ENCODE data around the gene ABCC9. TPM values are rescaled to one million over a fixed set of nuclear protein-coding genes. Genes with fewer than 3 reads are reported as not detected.
"Not testable (repeated sequence)": the region's sequence is repeated elsewhere in the genome, so short reads cannot be mapped to it uniquely, and the experiment has no call there.

The ABCC9 gene
- polyA plus RNA-seq, 1 donor: 84.5 TPM

DNA sequence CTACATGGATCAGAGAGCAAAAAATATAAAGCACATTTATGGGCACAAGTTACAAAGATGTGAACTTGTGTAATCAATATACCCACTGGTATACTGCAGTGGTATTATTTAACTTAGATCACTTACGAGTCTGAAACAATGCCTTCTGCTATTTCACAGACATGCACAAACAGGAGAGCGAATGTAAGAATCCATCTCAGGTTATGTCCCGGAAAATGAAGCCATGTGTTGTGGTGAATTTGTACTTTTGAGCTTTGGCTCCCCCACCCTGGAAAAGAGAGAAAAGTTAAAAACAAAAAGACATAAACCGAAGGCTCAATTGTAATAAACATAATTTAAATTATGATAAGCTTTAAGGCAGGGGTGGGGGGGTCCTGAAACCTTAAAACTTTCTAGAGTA is 7.6 kb downstream of the ABCC9 start:
- DNase-seq: no peak

DNA sequence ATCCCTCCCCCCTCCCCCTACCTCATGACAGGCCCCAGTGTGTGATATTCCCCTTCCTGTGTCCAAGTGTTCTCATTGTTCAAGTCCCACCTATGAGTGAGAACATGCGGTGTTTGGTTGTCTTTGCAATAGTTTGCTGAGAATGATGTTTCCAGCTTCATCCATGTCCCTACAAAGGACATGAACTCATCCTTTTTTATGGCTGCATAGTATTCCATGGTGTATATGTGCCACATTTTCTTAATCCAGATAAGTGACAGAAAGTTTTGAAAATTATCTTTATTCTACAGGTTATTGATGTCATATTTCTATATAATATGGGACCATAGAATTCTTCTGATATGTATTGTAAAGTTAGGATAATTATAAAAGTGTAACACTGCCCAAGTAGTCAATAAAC is 11.3 kb downstream of the ABCC9 start:
- DNase-seq: not testable (repeated sequence)

DNA sequence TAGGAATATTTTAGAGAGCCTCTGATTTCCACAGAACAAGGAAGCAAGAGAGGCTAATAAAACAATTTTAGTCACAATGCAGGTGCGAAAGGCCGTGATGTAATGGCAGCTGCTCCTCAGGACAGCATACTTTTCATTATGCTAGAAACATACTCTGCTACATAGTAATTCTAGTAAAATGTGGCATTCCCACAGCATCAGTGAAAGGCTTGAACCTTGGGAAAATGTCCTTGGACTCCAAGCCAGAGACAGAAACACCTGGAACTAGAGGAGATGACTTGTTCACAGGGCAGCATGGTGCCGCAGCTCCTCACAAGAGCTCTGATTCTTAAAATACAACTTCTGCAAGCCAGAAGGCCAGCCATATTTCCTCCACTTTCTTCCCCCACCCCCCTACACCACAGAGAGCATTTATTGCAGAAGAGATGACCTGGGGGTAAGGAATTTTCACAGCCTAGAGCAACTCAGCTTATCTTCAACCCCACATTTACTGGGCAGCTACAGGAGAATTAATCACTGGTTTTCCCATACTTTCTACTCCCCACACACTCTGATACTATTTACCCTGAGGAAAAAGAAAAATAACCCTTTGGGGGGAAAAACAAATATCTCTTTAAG is 15.8 kb downstream of the ABCC9 start:
- DNase-seq: no peak

DNA sequence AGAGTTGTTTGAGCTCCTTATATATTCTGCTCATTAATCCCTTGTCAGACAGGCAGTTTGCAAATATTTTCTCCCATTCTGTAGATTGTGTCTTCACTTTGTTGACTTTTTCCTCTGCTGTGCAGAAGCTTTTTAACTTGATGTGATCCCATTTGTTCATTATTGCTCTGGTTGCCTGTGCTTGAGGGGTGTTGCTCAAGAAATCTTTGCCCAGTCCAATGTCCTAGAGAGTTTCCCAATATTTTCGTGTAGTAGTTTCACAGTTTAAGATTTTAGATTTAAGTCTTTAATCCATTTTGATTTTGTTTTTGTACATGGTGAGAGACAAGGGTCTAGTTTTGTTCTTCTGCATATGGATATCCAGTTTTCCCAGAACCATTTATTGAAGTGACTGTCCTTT is 19.8 kb downstream of the ABCC9 start:
- no peak for DNase-seq

DNA sequence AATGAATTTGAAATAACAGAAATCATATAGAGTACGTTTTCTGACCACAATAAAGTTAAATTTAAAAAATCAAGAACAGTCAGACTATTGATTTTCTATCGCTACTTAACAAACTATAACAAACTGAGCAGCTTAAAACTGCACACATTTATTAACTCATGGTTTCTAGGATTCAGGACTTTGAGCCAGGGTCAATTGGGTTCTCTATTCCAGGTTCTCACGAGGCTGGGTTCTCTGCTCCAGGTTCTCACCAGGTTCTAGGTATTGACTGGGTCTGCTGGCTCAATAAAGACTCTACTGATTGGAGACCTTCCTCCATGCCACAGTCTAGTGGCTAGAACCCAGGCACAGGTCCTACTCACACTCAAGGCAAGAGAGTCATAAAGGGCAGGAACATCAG is 22.8 kb downstream of the ABCC9 start:
- no peak for DNase-seq

DNA sequence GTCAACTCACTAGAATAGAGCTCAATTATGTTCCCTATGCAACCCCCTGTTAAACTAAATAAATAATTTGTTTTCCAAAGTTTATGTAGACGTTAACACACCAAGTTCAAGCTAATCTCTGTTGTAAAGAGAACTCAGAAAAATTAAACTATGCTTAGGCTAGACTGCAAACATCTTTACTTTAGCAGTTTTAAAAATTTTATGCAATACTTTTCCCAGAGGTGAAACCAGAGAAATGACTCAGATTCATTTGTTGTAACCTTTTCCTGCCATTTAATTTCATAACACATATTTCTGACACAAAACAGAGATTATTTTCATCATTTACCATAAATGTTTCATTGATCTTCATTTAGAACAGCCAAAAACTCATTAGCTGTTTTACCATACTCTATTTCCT is 27.4 kb downstream of the ABCC9 start:
- DNase-seq: no peak

DNA sequence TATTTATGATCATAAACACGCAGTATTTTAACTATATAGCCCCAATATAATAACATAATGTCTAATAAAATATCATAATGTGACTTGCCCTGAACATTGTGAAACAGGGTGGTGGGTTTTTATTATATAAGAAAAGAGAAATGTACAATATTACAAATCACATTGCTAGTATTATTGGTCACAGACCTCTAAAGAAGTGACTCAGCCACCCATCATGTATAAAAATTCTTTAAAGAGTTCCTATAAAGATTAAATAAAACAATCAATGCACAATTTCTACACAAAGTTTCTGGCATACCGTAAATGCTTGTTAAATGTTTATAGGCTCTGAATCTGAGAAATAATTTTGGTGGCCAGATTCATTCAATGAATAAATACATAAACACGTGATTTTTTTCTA is 28.9 kb downstream of the ABCC9 start:
- DNase-seq: no peak

DNA sequence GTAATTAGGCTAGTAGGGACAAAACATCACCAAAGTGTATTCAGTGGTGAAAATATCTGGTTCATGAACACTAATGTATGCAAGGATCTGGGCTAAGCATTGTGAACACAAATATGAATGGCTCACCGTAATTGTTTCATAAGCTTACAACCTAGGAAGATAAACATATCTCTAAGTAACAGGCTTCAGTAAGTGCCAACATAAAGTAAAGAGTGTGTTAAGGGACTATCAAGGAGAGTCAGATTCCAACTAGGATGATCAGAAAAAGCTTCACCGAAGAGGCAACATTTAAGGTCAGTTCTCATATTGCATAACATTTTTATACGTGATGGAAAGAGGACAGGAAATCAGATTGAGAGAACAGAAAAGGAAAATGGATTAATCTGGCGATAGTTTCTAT is 29.4 kb downstream of the ABCC9 start:
- DNase-seq: no peak

DNA sequence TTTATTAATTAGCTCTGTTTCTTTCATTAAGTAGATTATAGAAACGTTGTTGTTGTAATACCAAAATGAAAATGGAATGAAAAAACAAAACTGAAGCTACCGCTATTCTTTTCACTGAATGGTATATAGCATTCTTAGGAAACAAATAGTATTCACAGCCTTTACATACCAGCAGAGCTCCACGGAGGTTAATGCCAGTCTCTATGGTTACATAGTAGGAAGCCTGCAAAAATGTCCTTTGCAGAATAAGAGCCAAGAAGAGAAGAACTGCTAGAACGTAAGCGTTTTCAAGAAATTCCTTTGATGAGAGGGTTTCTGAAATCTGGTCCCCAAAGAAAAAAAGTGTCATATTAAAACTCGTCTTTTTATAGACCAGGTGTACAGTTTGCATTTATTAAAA is 30.6 kb downstream of the ABCC9 start:
- DNase-seq: no peak

DNA sequence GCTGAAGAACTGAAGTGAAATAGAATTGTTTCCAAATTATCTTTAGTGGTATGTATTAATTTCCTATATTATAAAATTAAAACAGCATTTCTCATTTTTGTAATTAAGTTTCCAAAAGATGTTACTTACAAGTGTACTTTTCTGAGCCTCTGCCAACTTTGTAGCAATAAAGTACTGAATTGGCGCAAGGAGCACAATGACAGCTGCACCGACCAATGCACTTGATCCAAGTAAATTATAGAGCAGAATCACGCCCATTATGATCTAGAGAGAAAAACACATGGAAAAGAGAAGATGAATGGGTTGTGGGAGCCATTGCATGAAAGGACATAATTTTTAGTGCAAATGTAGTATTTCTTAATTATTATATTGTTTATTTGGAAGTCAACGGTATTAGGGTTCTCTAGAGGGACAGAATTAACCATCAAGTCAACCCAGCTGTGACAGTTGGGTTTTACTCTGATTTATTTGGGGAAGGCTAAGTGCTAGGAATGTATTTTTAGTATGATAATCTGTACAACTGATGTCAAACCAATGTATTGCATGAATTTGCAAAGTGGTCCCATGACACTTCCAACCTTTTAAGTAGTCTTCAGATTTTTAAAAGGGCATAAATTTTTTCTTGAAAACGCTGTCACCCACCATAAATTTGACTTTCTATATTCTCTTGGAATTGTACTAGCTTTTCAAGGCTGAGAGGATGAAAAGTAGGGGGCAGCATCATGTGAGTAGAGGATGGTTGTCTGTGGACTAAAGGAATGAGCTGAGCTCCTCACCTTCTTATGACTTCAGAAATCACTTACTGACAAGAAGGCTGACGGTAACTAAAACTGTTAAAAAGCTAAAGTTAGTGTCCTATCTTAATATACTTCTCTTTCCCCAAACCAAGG is 33.0 kb downstream of the ABCC9 start:
- DNase-seq: no peak

DNA sequence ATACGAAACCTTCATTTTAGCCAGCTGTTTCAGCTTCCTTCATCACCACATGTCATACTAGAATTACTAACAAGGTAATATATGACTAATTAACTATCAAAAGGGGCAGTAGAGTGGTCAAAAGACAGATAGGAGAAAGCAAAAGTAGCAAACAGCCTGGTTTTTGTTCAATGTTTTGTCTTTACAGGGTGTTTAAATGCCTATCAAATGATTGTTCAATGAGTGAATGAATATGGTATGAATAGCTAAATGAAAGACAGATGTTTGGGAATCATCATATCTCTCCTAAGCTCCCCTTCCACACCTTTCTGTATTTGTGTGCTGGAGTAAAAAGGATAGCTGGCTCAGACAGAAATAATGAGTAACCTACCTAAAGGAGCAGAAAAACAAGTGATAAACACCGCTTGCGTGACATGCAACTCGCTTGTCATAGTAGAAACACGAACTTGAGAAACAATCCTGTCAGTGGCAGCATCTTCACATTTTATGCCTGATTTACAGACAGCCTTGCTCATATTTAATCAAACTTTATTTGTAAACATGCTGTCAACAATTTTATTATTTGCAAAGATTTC is 34.2 kb downstream of the ABCC9 start:
- no peak for DNase-seq

DNA sequence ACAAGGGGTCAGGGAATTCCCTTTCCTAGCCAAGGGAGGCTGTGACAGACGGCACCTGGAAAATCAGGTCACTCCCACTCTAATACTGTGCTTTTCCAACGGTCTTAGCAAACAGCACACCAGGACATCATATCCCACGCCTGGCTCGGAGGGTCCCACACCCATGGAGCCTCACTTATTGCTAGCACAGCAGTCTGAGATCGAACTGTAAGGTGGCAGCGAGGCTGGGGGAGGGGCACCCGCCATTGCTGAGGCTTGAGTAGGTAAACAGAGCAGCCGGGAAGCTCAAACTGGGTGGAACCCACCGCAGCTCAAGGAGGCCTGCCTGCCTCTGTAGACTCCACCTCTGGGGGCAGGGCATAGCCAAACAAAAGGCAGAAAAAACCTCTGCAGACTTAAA is 41.7 kb downstream of the ABCC9 start:
- not testable (repeated sequence) for DNase-seq

DNA sequence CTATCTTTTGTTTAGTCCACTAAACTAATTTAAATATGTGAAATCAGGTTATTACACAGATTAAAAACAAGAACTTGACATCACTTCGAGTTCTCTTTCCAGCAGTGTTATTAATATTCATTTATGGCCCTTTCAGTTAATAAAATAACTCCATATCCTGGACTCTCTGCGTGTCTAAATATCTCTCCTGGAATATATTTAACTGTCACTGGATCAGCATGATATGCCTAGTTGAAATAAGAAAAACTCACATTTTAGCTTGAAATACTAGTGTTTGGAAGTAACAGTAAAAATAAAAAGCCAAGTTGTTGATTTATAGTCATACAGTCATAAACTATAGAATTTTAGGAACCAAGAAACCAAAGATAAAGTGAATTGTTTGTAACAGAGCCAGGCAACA is 45.6 kb downstream of the ABCC9 start:
- no peak for DNase-seq

DNA sequence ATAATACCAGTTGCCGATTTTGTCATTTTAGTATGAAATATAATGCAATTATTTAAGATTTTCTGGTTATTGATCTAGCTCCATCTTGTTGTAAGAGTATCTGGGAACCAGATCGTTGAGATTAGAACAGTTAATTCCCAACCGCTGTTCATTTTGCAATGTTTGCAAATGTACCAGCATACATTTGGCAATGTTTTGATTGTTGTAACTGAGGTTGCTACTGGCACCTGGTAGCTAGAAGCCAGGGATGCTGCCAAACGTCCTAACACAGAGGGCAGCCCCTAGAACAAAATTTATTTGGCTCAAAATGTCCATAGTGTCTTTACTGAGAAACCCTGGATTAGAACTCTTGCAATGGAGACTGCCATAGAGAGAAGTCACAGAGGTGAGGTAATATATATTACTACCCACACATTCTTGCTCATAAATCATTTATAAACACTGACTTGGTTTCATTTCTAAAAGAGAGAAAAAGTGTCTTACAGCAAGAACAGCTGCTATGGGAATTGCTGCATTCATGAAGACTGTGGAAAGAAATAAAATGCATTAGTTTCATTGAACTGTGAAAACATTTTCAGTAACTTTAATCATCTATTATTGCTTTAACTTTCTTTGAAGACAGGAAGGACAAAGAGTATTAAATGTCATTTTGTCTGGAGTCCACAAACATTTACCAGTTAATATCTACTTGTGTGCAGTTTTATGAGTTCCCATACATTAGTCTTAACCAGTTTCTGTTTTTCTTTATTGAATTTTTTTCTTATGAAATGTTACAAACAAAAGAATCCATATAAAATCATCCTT is 46.2 kb downstream of the ABCC9 start:
- DNase-seq: no peak

DNA sequence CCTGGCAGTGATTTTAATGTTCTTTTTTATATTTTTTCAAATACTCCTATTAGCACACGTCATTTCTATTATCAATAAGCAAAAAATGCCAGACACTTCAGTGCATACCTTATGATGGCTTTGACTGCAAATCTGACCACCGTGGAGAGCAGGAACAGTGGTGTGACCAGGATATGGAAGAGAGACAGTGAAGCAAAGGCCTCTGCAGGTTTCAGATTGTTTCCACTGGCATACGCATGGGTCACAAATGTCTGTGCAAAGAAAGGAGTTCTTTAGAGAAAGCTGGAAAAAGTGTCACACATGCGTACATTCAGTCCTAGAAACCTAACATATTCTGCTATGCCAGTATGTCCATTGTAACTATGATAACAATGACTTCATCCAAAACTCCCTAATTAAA is 47.3 kb downstream of the ABCC9 start:
- no peak for DNase-seq

DNA sequence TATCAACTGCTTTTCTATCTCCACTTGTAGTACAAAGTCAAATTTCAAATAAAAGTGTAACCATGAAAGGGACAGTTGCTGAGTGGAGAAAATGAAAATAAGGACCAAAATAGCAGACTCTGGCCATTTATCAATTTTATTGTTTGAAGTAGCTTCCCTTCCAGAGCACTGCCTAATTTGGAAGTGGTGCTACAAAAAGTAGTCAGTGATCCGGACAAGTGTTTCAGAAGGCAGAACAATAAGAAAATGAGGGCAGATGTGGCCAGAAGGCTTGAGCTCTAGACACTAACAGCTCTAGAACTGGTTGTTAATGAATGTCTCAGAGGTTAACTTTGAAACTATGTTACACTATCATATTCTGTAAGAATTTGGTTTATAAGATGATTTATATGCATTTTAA is 48.9 kb downstream of the ABCC9 start:
- DNase-seq: no peak

DNA sequence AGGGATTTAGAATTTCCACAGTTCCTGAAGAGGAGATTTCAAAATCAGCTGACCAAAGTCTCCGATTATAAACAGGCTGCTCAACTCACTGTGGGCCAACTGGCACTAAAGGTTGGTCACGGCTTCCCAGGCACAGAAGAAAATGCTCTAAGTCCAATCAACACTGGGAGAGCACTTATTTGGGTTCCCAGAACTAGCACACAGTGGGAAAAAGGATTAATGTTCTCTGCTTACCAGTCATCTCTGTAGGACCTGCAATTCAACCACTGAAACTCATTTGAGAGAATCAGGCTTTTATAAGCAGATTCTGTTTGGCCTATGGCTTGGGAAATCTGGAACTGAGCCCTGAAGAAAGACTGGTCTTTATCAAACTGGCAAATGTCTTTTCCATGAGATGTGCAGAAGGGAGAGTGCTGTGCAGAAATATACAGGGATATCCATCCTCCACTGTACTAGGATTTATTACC is 49.4 kb downstream of the ABCC9 start:
- DNase-seq: no peak

DNA sequence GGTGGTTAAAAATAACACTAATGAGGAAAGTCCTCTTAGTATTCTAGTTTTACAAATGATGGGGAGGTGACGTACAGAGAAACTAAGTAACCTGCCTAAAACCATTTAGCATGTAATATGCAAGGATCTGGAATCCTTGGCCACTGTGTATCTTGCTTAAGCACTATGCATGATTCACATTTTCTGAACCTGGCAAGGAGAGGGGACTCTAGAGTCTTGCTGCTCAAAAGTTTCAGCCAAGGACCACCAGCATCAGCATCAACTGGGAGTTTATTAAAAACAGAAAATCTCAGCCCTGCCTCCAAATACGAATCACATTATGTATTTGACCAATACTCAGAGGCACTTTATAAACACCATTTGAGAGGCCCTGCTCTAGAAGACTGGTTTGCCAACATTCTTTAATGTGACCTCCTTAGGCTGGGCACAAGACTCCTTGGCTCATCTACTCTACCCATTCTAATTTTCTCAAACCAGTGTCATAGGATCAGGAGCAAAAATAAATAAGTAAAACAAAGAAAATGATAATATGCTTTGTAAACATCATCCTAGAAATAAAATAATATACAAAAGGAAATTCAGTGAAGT is 52.9 kb downstream of the ABCC9 start:
- DNase-seq: peak; percentile 36

DNA sequence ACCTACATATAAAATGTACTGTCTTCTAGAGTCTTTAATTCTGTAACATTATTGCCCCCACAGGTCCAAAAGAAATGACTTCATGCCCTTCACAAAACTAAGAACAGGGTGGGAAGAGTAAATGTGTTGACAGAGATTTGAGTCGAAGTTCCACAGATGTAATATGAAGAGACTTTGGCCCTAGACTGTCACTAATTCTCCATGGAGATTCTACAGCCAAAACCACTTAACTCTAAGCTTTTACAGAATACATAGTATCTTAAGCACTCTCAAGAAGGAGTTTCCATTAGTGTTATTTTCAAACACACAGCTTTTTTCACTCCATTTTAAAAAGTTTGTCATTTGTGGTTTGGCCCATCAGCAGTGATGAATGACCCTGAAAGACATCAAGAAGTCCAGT is 56.3 kb downstream of the ABCC9 start:
- peak; percentile 75 for DNase-seq

DNA sequence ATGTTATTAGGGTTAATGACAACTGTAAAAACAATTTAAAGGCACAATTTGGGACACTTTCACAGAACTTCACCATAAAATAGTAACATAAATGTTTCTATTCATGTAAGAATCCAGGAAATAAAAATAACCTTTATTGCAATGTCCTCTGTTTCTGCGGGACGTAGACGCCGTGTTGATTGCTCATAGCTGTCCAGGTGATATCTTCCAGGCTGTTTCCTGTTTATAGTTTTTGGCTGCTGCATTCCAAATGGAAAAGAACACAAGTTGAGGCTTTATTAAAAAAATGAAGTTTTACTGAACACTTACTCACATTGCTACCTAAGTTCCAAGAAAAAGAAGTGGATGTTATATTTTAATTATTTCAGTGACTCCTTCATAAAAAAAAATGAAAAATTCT is 58.6 kb downstream of the ABCC9 start:
- no peak for DNase-seq

DNA sequence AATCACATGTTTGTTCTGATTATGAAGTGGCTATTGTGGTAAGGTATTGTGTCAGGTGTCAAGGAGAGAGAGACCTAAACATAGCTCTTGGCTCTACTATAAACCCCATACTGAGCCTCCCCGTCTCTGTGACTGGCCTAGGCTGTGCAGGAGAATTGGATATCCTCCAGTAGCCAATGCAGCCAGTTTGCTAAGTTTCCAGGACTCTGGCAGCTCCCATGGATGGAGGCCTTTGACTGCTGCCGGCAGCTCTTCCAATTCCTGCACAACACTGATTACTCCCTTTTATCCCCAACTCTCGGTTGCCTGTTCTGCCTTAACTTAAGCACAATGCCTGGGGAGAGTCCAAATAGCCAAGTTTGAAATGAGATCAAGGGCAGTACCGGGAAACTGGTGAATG is 59.3 kb downstream of the ABCC9 start:
- no peak for DNase-seq

DNA sequence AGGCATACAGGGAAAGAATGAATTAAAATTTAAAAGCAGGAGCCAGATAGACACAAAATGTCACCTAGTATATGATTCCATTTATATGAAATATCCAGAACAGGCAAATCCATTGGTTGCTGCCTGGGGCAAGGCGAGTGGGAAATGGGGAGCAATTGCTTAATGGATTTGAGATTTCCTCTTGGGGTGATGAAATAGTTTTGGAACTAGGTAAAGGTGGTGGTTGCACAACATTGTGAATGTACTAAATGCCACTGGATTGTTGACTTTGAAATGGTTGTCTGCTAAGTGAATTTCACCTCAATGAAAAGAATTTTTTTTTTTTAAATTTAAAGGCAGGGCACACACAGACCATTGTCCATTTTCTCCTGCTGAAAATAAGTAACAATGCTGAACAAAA is 61.9 kb downstream of the ABCC9 start:
- no peak for DNase-seq
